GM12892 (cell line): ENCODE results near the gene PSME3.

Source experiments
- POLR2A ChIP-seq: IDR thresholded peaks from 2 replicates; pipeline ENCODE4 v1.6.1; 2011; ENCODE audit warnings: low read depth, low read length, control low read depth
- POLR2AphosphoS5 ChIP-seq: IDR thresholded peaks from 2 replicates; pipeline ENCODE4 v1.6.1; 2011; ENCODE audit warnings: low read depth, low read length, control low read depth
- TAF1 ChIP-seq: IDR thresholded peaks from 2 replicates; pipeline ENCODE4 v1.6.1; 2011; ENCODE audit warnings: low read depth, mild to moderate bottlenecking, control low read depth, low read length, borderline replicate concordance

- TF ChIP-seq POLR2A, result no peak
- TF ChIP-seq POLR2AphosphoS5, result no peak
- TF ChIP-seq TAF1, result no peak
Observed at GRCh38 chr17:42857389-42857788, 24.2 kb downstream of the PSME3 start.
